Medulla oblongata (tissue), 1 donor: ENCODE measurements around the gene XRCC1.
A peak's percentile ranks its signal among the peaks of the same experiment; 100 is the strongest.
"Not testable (repeated sequence)": the region's sequence is repeated elsewhere in the genome, so short reads cannot be mapped to it uniquely, and the experiment has no call there.

Experiments
- DNase-seq: peaks from one replicate; pipeline ENCODE4 v3.0.0-alpha.2; 2015; ENCODE audit errors: extremely low spot score

XRCC1 gene

DNA sequence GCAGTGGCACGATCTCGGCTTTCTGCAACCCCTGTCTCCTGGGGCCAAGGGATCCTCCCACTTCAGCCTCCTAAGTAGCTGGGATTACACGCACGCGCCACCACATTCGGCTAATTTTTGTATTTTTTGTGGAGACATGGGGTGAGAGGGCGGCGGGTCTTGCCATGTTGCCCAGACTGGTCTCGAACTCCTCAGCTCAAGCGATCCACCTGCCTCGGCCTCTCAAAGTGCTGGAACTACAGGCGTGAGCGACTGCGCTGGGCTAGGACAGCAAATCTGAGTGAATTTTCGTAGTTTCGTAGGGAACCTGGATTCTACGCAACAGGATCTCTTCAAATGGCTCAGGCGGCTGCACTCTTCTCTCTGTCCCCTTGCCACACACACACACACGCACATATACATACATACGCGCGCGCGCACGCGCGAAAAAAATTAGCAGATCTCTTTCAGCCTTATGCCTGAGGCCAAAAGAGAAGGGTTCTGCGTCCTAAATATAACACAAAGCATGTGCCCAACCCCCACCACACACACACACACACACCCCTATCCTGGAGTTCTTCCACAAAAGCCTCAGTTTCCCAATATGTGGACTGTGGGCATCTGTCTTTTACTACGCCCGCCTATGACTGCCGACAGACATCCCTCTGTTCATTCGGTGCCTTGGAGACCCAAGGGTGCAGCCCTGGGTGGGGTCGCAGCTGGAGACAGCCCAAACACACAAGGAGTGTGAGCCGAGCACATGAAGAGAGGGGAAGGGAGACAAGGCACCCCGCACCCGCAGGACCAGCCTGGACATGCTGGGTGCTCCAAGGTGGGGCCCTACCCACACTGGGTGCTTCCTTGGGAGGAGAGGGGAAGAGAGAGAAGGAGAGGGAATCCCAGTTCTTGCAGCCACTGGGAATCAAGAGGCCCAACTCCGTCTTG lies 890 bp upstream of the XRCC1 start:
- no peak for DNase-seq

DNA sequence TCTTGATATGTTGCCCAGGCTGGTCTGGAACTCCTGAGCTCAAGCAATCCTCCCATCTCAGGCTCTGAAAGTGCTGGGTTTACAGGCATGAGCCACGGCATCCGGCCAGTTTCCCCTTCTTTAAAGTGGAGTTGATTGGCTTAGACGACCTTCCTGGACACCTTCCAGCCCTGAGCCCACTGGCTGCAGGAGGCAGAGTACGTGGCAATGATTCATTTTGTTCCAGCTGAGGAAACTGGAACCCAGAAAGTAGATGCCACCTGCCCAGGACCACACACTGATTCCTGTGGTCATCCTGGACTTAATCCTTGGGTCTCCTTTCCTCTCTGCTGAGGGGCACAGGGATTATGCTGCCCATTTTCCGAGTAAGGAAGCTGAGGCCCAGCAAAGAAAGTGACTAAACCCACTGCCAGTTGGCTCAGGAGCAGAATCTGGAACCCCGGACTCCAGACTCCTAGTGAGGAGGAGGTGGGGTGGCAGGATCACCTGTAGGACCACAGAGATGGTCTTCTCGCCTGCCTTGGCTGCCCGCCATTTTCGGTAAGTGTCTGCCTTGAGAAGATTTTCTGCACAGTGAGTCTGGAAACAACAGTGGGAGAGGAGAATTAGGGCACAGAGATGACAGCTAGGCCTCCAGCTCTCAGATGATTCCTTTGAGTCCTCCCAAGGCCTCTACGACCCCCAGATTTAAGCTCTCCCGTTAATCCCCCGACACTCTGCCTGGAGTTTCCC lies 737 bp downstream of the XRCC1 start:
- DNase-seq: no peak

DNA sequence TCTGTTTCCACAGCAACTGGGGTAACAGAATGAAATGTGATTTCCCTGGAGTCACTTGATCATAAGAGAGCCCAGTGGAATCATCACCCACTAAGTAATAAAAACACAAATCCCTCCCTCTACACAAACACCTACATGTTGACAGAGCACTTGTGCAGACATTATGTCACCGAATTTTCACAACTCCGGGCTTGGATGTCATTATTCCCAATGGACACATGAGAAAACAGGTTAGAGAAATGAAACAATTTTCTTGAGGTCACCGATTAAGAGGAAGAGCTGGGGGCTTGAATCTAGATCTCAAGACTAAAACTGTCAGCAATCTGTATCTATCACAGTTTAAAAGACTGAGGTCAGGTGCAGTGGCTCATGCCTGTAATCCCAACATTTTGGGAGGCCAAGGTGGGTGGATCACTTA lies 3.1 kb downstream of the XRCC1 start:
- DNase-seq: no peak

DNA sequence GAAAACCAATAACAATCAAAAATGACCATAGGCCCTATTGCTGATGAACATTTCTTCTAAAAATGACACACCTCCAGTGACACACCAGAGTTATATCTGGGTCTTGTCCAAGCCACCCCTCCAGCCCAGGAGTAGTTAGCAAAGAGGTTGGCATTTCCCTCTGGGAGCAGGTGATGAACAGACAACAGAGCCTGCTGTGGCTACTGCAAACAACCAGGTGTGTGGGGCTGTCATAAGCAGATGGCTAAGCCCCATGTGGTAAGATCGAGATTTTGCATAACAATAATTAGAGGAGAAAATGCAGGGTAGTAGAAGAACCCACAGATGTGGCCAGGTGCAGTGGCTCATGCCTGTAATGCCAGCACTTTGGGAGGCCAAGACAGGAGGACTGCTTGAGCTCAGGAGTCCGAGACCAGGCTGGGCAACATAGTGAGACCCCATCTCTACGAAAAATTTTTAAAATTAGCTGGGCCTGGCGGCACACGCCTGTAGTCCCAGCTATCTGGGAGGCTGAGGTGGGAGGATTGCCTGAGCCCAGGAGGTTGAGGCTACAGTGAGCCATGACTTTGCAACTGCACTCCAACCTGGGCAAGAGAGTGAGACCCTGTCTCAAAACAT lies 5.0 kb downstream of the XRCC1 start:
- DNase-seq: no peak

DNA sequence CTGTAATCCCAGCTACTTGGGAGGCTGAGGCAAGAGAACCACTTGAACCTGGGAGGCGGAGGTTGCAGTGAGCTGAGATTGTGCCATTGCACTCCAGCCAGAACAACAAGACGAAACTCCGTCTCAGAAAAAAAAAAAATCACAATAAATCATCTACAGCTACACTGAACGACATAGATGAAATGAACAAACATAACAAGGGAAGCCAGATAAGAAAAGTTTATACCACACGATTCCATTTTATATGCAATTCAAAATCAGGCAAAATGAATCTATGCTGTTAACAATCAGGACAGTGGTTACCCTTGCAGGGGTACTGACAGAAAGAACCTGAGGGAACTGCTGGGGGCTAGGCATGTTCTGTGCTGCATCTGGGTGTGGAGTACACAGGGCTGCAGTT lies 5.7 kb downstream of the XRCC1 start:
- DNase-seq: no peak

DNA sequence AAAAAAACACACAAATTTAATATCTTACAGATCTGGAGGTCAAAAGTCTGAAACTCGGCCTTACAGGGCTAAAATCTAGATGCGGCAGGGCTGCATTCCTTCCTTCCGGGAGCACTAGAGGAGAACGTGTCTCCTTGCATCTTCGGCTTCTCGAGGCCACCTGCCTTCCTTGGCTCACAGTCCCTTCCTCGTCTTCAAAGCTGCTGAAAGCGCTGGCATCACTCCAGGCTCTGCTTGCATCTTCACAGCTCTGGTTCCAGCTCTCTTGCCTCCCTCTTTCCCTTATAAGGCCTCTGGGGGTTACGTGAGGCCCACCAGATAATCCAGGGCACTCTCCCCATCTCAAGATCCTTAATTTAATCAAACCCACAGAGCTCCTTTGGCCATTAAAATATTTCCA lies 10.5 kb downstream of the XRCC1 start:
- no peak for DNase-seq

DNA sequence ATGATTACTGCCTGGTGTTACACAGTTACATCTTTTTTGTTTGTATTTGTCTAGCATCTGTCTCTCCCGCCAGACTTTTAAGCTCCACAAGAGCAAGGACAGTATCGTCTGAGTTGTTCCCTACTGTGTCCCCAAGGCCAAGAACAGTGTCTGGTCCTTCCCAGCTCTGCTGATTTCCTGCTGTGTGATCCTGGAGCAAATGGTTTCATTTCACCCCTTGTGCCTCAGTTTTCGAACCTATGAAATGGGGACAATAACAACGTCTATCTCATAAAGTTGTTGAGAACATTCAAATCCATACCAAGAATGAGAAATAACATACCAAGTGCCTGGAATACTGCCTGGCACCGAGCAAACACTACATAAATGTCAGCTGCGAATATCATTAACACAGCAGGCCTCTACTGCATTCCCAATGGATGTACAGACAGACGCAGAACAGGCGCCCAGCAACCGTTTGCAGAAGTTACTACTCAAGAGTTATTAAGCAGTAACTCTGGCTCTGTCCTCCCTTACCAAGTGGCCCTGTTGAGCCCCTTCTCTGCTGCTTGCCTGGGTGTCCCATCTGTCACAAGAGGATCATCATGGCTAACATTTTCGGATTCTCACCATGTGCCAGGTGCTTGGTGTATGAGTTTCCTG lies 11.4 kb downstream of the XRCC1 start:
- DNase-seq: no peak

DNA sequence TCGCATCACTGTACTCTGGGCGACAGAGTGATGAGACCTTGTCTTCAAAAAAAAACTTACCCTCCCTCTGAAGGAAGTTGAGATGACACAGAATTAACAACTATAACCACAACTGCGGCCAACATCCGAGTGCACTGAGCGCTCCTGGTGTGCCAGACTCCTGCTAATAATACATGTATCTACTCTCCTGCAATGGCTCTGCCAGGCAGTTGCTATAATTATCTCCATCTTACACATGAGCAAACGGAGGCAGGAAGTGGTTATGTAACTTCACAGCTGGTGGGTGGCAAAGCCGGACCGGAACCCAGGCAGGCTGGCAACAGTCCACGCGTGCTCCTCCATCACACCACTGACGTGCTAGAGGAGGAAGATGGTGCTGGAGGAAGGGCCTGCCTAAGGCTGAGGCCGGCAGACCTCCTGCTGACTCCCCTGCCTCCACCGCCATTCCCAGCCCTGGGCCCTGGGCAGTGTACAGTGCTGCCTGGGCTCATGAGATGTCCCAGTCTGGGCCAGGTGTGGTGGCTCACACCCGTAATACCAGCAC lies 12.6 kb downstream of the XRCC1 start:
- peak; percentile 74 for DNase-seq

DNA sequence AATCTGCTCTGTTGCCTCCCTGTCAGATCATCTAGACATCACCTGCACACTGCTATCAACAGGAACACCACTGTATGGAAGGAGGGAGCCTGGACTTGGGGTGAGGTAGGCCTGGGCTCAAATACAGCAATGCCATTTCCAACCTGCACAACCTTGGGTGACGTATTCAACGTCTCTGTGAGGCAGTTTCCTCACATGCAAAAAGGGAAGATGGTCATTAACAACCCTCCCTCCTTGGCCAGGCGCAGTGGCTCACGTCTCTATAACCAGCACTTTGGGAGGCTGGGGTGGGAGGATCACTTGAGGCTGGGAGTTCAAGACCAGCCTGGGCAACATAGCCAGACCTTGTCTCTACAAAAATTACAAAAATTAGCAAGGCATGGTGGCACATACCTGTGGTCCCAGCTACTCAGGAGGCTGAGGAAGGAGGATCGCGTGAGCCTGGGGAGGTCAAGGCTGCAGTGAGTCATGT lies 13.1 kb downstream of the XRCC1 start:
- no peak for DNase-seq

DNA sequence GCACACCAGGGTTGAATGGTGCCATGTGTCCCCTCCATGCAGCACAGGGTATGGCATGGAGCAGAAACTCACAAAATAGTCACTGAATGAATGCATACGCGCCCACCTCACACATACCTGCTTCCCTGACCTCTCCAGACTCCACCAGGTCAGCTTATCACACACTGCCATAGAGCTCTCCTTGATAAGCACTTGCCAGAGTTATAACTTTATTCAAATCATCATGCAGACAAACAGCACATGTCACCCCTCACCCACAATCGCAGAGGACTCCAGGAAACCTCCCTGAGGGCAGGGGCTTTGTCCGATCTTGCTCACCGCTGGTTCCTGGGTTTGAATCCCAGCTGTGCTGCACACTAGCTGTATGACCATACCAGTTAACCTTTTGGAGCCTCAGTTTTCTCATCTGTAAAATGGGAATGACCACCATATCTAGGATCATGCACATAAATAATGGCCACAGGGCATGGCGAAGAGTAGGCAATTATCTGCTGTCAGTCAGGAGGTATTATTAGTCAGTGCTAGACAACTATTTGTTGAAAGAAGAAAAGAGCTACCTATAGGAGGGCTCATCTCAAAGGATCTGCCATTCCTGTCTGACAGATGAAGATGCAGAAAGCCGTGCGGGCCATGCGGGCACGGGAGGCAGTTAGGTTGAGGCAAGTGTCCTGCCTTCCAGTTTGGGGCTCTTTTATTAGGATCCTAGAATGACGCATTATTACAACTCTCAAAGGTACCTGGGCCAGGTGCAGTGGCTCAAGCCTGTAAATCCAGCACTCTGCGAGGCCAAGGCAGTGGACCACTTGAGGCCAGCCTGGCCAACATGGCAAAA lies 14.0 kb downstream of the XRCC1 start:
- DNase-seq: no peak

DNA sequence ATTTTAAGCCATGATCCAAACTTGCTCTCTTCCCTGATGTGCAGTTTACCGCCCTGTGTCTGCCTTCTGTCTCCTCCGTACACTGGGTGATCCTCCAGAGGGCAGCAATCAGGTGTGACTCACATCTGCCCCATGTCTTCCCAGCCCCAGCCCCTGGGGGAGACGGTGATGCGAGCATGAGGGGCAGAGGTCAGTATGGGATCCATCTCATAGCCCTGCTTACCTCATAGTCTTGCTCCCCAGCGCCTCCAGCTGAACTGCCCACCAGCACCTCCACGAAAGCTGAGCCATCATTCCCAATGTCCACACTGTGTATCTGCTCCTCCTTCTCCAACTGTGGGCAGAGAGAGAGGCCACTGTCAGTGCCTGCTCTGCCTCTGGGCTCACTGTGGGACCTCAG lies 14.6 kb downstream of the XRCC1 start:
- DNase-seq: no peak

DNA sequence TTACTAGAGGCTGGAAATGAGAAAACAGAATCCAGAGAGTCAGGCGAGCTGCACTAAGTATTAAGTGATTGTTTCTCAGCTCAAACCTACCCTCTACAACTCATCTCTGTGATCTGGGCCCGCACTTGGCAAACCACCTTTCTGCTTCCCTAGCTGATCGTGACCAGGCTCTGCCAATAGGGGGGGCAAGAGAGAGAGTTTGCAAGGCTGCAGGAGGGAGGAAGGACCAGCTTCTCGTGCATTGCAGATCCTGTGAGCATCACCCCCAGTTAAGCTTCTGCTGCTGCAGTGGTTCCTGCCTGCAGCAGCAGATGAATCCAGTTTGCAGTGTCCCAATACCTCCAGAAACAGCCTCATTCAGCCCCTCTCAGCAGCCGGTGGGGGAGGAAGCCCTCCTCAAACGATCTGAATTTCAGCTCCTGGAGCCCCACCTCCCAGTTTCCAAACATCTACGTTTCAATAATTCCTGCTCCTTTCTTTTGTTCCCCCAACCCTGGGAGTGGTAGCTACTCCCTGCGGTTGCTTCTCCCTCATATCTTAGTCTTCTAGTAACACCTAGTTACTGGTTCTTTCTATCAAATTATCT lies 20.0 kb downstream of the XRCC1 start:
- DNase-seq: peak; percentile 88

DNA sequence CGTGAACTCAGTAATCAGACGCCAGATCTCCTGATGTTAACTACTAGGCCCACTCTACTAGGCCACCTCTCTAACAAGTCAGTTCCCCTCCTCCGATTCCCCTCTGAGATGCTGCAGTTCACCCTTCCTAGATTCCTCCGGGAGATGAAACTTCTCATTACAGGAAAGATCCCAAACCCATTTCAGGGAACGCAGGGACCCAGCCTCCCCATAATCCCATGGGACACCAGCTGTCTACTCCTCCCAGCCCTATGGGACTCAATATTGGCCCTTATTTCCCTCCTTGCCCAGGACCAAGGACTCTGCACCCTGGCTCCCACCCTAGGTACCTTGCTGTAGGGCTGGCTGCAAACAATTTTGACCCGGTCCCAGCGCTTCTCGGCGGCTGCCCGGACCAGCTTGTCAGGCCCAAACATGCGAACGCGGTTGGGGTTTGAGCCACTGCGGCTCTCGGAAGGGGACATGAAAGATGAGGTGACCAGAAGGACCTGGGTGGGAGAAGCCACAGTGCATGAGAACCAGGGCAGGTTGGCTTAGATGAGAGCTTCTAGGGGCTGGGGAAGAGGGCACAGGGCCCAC lies 20.9 kb downstream of the XRCC1 start:
- no peak for DNase-seq

DNA sequence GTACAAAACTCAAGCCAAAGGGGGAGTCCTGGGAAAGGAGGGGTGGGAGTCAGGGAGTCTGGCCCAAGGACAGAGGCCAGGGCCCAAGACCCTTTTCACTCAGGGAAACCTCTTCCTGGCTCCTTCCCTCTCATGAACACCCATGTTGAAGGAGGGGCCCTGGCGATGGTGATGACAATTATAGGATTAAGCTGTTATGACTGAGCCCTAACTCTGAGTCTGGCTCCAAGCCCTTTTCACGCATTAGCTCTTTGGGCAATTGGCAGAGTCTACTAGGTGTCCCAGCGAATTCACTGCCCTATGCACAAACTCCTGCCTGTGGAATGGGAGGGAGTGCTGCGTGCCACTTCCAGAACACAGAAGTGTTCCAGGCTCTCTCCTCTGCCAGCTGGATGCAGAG lies 21.7 kb downstream of the XRCC1 start:
- no peak for DNase-seq

DNA sequence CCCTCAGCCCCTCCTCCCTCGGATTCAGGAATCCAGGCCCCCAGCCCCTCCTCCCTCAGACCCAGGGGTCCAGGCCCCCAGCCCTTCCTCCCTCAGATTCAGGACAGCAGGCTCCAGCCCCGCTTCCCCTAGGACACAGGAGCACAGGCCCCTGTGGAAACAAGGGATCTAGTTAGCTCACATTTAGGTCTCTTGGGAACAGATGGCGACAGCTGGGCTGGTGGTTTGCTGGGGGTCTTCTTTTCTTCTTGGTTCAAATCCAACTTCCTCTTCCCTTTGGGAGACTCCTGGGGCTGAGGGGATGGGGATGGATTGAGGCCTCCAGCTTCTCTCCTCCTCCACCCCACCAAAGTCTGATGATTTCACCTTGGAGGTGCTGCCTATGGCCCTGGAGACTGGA lies 22.7 kb downstream of the XRCC1 start:
- no peak for DNase-seq

DNA sequence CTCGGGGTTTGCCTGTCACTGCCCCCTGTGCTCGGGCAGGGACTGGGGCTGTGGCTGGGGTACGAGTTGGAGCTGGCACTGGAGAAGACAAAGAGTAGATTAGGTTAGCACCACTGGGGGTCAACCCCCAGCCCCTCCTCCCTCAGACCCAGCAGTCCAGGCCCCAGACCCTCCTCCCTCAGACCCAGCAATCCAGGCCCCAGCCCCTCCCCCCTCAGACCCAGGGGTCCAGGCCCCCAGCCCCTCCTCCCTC lies 23.2 kb downstream of the XRCC1 start:
- no peak for DNase-seq

DNA sequence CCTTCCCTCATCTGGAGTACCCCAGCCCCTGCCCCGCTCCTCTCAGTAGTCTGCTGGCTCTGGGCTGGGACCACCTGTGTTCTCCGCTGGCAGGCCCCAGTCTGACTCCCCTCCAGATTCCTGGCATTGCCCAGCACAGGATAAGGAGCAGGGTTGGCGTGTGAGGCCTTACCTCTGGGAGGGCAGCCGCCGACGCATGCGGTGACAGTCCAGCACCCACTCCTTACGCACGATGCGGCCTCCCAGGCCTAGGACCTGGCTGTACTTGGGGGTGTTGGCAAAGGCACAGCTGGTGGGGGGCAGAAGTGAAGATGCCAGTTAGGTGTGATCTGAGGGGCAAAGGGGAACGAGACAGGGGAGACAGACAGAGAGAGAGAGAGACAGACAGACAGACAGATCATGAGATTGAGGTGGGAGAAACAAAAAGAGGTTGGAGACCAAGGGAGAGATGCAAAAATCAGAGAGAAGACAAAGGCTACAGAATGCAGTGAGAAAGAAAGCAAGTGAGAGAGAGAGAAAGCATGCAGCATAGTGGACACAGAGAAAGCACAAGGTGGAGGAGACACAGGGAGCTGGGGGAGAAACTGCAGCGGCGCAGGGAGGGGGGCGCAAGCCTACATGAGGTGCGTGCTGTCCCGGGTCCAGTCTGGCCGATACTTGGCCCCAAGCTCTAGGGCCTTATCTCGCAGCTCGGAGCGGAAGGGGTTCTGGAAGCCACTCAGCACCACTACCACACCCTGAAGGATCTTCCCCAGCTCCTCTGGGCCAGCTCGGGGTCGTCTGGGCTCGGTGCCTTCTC lies 23.7 kb downstream of the XRCC1 start:
- no peak for DNase-seq

DNA sequence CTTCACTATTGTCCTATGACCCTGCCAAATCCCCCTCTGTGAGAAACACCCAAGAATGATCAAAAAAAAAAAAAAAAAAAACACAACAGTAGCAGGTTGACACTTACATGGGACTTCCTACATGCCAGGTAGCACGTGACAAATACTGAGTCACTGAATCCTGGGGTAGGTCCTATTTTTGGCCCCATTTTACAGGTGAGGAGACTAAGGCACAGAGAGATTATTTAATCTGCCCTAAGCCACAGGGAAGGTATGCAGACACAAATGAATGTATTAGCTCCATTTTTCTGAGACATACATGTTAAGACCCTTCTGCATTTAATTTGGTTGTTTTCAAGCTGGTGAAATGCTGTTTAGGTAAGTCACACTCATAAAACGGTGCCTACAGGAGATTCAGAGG lies 26.6 kb downstream of the XRCC1 start:
- DNase-seq: no peak

DNA sequence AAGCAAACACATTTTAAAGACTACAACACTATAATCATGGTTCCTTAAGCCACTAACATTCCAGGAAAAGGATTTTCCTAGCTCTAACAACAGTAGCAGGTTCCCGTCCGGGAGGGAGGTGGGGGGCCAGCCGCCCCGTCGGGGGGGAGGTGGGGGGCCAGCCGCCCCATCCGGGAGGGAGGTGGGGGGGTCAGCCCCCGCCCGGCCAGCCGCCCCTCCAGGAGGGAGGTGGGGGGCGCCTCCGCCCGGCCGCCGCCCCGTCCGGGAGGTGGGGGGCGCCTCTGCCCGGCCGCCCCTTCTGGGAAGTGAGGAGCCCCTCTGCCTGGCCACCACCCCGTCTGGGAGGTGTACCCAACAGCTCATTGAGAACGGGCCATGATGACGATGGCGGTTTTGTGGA lies 27.4 kb downstream of the XRCC1 start:
- DNase-seq: not testable (repeated sequence)

DNA sequence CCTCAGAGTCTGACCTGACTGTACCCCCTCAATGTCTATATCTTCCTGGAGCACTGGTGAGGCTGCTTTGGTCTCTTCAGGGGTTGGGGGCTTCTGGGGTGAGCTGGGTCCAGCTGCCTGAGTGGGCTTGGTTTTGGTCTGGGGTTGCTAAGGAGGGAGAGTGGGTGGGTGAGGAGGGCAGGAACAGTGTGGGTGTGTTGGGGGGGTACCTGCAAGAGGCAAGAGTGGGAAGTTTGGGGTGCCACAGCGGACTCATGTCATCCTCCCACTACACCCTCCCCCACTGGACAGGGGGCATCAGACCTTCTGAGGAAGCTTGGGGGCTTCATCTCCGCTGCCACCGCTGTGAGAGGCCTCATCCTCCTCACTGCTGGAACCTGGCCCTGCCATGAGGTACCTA lies 28.7 kb downstream of the XRCC1 start:
- no peak for DNase-seq
